Cardiac fibroblast (primary cell): Measurements from ENCODE around the gene PTK7.

Experiments used
- DNase-seq, 2 donors: peaks; one replicate each; pipeline versions ENCODE4 v3.0.0 to v3.0.0-alpha.2; 2010; ENCODE audit warnings: low read depth in 2 of 2
- H3K4me3 ChIP-seq, 2 donors: replicated peaks in 1 of 2; 1 replicate in 1 of 2; 2 replicates in 1 of 2; pipeline ENCODE4 v1.5.1; 2011; ENCODE audit warnings: low read depth in 2 of 2, low read length in 2 of 2, mild to moderate bottlenecking in 2 of 2, moderate library complexity in 1 of 2
- CTCF ChIP-seq: IDR thresholded peaks from one replicate; pipeline ENCODE4 v1.5.1; 2011; ENCODE audit warnings: low read depth, mild to moderate bottlenecking, low read length, inconsistent platforms

Gene PTK7

GRCh38 chr6:43196337-43196736 is 120.2 kb downstream of the PTK7 start:
- TF ChIP-seq CTCF: no peak
- H3K4me3 ChIP-seq: no peak overlapping the region
- DNase-seq: no peak

- no peak for TF ChIP-seq CTCF
- no peak for DNase-seq
- no peak overlapping the region for H3K4me3 ChIP-seq
Measured at GRCh38 chr6:43199912-43200311, 123.8 kb downstream of the PTK7 start.

- H3K4me3 ChIP-seq: no peak overlapping the region
- no peak for DNase-seq
- TF ChIP-seq CTCF: no peak
Measured at GRCh38 chr6:43200541-43200940, 124.4 kb downstream of the PTK7 start.

GRCh38 chr6:43202451-43202850 is 126.3 kb downstream of the PTK7 start:
- no peak overlapping the region for H3K4me3 ChIP-seq
- DNase-seq: no peak
- no peak for TF ChIP-seq CTCF

GRCh38 chr6:43203029-43203717 is 127.1 kb downstream of the PTK7 start:
- no peak for TF ChIP-seq CTCF
- no peak overlapping the region for H3K4me3 ChIP-seq
- no peak for DNase-seq

GRCh38 chr6:43203718-43204095 is 127.6 kb downstream of the PTK7 start:
- no peak for DNase-seq
- H3K4me3 ChIP-seq: no peak overlapping the region
- TF ChIP-seq CTCF: no peak
